Breast epithelium (tissue), 4 donors: ENCODE results near the gene KDM4B. TPM values are rescaled to one million over a fixed set of nuclear protein-coding genes. Genes with fewer than 3 reads are reported as not detected.

Source experiments
- DNase-seq, 2 donors: peaks; one replicate each; pipeline ENCODE4 v3.0.0-alpha.2; 2019; ENCODE audit warnings: low spot score in 2 of 2
- H3K27ac ChIP-seq, 2 donors: fragments of 200-600 bp; sonication (generic) in 1 of 2; one replicate each; pipeline ENCODE4 v1.5.1; 2016 to 2019; ENCODE audit warnings: mild to moderate bottlenecking in 1 of 2
- H3K27me3 ChIP-seq, 2 donors: fragments of 200-600 bp; sonication (generic) in 1 of 2; one replicate each; pipeline versions ENCODE4 v1.5.1 to v1.6.0; 2017 to 2019; ENCODE audit warnings: control low read depth in 1 of 2, mild to moderate bottlenecking in 1 of 2
- H3K36me3 ChIP-seq: fragments of 200-600 bp; one replicate; pipeline ENCODE4 v1.5.1; 2019
- H3K4me1 ChIP-seq, 2 donors: fragments of 200-600 bp; sonication (generic); one replicate each; pipeline ENCODE4 v1.5.1; 2016 to 2019; ENCODE audit warnings: control low read depth in 1 of 2
- H3K4me3 ChIP-seq, 3 donors: fragments of 200-600 bp; sonication (generic); 1 replicate in 2 of 3; 2 replicates in 1 of 3; pipeline ENCODE4 v1.5.1; 2016 to 2019; ENCODE audit warnings: mild to moderate bottlenecking in 3 of 3, moderate library complexity in 2 of 3
- H3K9me3 ChIP-seq, 2 donors: fragments of 200-600 bp; sonication (generic) in 1 of 2; one replicate each; pipeline ENCODE4 v1.5.1; 2016 to 2019; ENCODE audit warnings: control low read depth in 1 of 2
- CTCF ChIP-seq, 3 donors: fragments of 450-650 bp; IDR thresholded peaks; one replicate each; pipeline ENCODE4 v1.5.1; 2016 to 2017; ENCODE audit warnings: antibody characterized with exemption in 3 of 3, mild to moderate bottlenecking in 3 of 3, moderate library complexity in 3 of 3
- POLR2A ChIP-seq: fragments of 450-650 bp; IDR thresholded peaks from one replicate; pipeline ENCODE4 v1.6.1; 2016; ENCODE audit warnings: antibody characterized with exemption, mild to moderate bottlenecking, moderate library complexity
- POLR2AphosphoS5 ChIP-seq, 3 donors: sonication (generic); formaldehyde crosslinking; IDR thresholded peaks; one replicate each; pipeline ENCODE4 v1.6.1; 2017; ENCODE audit warnings: antibody characterized with exemption in 3 of 3
- intact Hi-C: fragments of 100-400 bp; cut with DNase I; formaldehyde crosslinking; loops from one replicate; pipeline ENCODE4 v1.15.1; 2023; ENCODE audit warnings: low total_unique reads
- total RNA-seq, 3 donors: library from RNA; depleted of rRNA; stranded (reverse); fragments of >200 nt; gene quantifications; one replicate each; pipeline ENCODE4 v1.1.0, GENCODE V29; 2016

Gene KDM4B
- total RNA-seq, 3 donors from 2014 or later: 25.0 to 55.3 (median 40.3) TPM

- TF ChIP-seq POLR2A (no peak), POLR2AphosphoS5 (IDR thresholded peaks at IDR 0.05) (no peak), CTCF (IDR thresholded peaks at IDR 0.05) (no peak)
- Histone ChIP-seq H3K9me3 (no peaks in the 10 kb centered on the region), H3K4me3 (no peak overlapping the region), H3K36me3 (no peaks in the 10 kb centered on the region), H3K27ac (no peak overlapping the region), H3K4me1 (peaks cover 0 to 2% of the 10 kb centered on the region in 2 donors), H3K27me3 (no peaks in the 10 kb centered on the region)
- no peak for DNase-seq
- intact Hi-C loops: no loop called here
Observed at GRCh38 chr19:5108866-5109265, 140.0 kb downstream of the KDM4B start.

GRCh38 chr19:5109560-5109959 lies 140.6 kb downstream of the KDM4B start:
- Histone ChIP-seq H3K36me3 (no peaks in the 10 kb centered on the region), H3K27me3 (no peaks in the 10 kb centered on the region), H3K4me1 (no peaks in the 10 kb centered on the region), H3K4me3 (no peak overlapping the region), H3K9me3 (no peaks in the 10 kb centered on the region), H3K27ac (no peak overlapping the region)
- DNase-seq: no peak
- TF ChIP-seq POLR2AphosphoS5 (IDR thresholded peaks at IDR 0.05): no peak
- no peak for TF ChIP-seq POLR2A
- no peak for TF ChIP-seq CTCF (IDR thresholded peaks at IDR 0.05)
- intact Hi-C loops: no loop called here

- no peaks in the 10 kb centered on the region for H3K9me3 ChIP-seq
- no peak overlapping the region for H3K27ac ChIP-seq
- no peak overlapping the region for H3K4me3 ChIP-seq
- no peak for TF ChIP-seq CTCF (IDR thresholded peaks at IDR 0.05)
- TF ChIP-seq POLR2A: no peak
- TF ChIP-seq POLR2AphosphoS5 (IDR thresholded peaks at IDR 0.05): no peak
- H3K27me3 ChIP-seq: no peaks in the 10 kb centered on the region
- H3K4me1 ChIP-seq: no peaks in the 10 kb centered on the region
- H3K36me3 ChIP-seq: no peaks in the 10 kb centered on the region
- intact Hi-C loops: no loop called here
- DNase-seq: no peak
Observed at GRCh38 chr19:5110546-5110945, 141.6 kb downstream of the KDM4B start.

GRCh38 chr19:5111051-5111450 lies 142.1 kb downstream of the KDM4B start:
- no peak for DNase-seq
- intact Hi-C loops: no loop called here
- Histone ChIP-seq H3K9me3 (no peaks in the 10 kb centered on the region), H3K4me3 (no peak overlapping the region), H3K27ac (no peak overlapping the region), H3K4me1 (no peaks in the 10 kb centered on the region), H3K27me3 (no peaks in the 10 kb centered on the region), H3K36me3 (no peaks in the 10 kb centered on the region)
- TF ChIP-seq CTCF (IDR thresholded peaks at IDR 0.05) (no peak), POLR2AphosphoS5 (IDR thresholded peaks at IDR 0.05) (no peak), POLR2A (no peak)

GRCh38 chr19:5112175-5112574 lies 143.3 kb downstream of the KDM4B start:
- DNase-seq: no peak
- Histone ChIP-seq H3K4me3 (no peak overlapping the region), H3K4me1 (no peaks in the 10 kb centered on the region), H3K9me3 (no peaks in the 10 kb centered on the region), H3K36me3 (no peaks in the 10 kb centered on the region), H3K27ac (no peak overlapping the region), H3K27me3 (no peaks in the 10 kb centered on the region)
- no peak for TF ChIP-seq CTCF (IDR thresholded peaks at IDR 0.05)
- no peak for TF ChIP-seq POLR2AphosphoS5 (IDR thresholded peaks at IDR 0.05)
- no peak for TF ChIP-seq POLR2A
- intact Hi-C loops: no loop called here
